SK-N-SH (cell line): ENCODE results near the gene RNF212. TPM values are rescaled to one million over a fixed set of nuclear protein-coding genes. Genes with fewer than 3 reads are reported as not detected.

Experiments
- CTCF ChIA-PET: fragments of 300-600, 350-600 bp; formaldehyde crosslinking; extraction: SDS; loops from one replicate; lab custom pipeline; 2021; lab: Yijun Ruan, JAX
- POLR2A ChIA-PET: fragments of 350-600 bp; sonication (Branson Sonifier 250); formaldehyde crosslinking; extraction: SDS; loops from one replicate; lab custom pipeline; 2020; ENCODE audit warnings: antibody characterized with exemption, inconsistent platforms; lab: Yijun Ruan, JAX
- DNase-seq: peaks from one replicate; pipeline ENCODE4 v3.0.0; 2012
- H2AFZ ChIP-seq: fragments of 200-600 bp; sonication (generic); 2 replicates; pipeline ENCODE4 v1.8.1; 2016; ENCODE audit warnings: antibody characterized with exemption, mild to moderate bottlenecking, low read depth
- H3F3A ChIP-seq: fragments of 200-600 bp; sonication (generic); replicated peaks from 2 replicates; pipeline ENCODE3; 2016; ENCODE audit warnings: antibody characterized with exemption, mild to moderate bottlenecking; ENCODE audit not compliant: insufficient read depth
- H3K27ac ChIP-seq, 2 experiments: fragments of 200-500 bp in 1 of 2; fragments of 200-600 bp in 1 of 2; sonication (Bioruptor generic) in 1 of 2; sonication (generic), shearing (Covaris generic) in 1 of 2; 2 replicates each; pipeline versions ENCODE4 v1.5.1 to v1.6.1; 2014 to 2016; ENCODE audit warnings: low read depth in 2 of 2, inconsistent platforms in 1 of 2, low read length in 1 of 2, mild to moderate bottlenecking in 1 of 2, mixed read lengths in 1 of 2
- H3K27me3 ChIP-seq: fragments of 200-600 bp; sonication (generic), shearing (Covaris generic); 2 replicates; pipeline ENCODE4 v1.6.1; 2016; ENCODE audit warnings: mixed run types; ENCODE audit not compliant: insufficient read depth
- H3K36me3 ChIP-seq, 2 experiments: fragments of 200-500 bp in 1 of 2; fragments of 200-600 bp in 1 of 2; sonication (Bioruptor generic) in 1 of 2; sonication (generic) in 1 of 2; replicated peaks in 1 of 2; 2 replicates each; pipeline versions ENCODE3 to v1.5.1; 2014 to 2016; ENCODE audit warnings: low read length in 1 of 2, mild to moderate bottlenecking in 1 of 2; ENCODE audit not compliant: insufficient read depth in 2 of 2, control insufficient read depth in 1 of 2
- H3K4me1 ChIP-seq, 2 experiments: fragments of 200-500 bp in 1 of 2; fragments of 200-600 bp in 1 of 2; sonication (Bioruptor generic) in 1 of 2; sonication (generic), shearing (Covaris generic) in 1 of 2; 2 replicates each; pipeline versions ENCODE4 v1.5.1 to v1.6.1; 2014 to 2016; ENCODE audit warnings: low read depth in 1 of 2, low read length in 1 of 2, mixed run types in 1 of 2; ENCODE audit not compliant: insufficient read depth in 2 of 2, control insufficient read depth in 1 of 2
- H3K4me2 ChIP-seq: fragments of 200-600 bp; sonication (generic), shearing (Covaris generic); 2 replicates; pipeline ENCODE4 v1.6.1; 2017; ENCODE audit warnings: mixed run types
- H3K4me3 ChIP-seq, 2 experiments: fragments of 200-500 bp in 1 of 2; fragments of 200-600 bp in 1 of 2; sonication (Bioruptor generic) in 1 of 2; sonication (generic), shearing (Covaris generic) in 1 of 2; 2 replicates each; pipeline versions ENCODE4 v1.5.1 to v1.8.1; 2014 to 2016; ENCODE audit warnings: low read depth in 2 of 2, inconsistent platforms in 1 of 2, low read length in 1 of 2, mild to moderate bottlenecking in 1 of 2, mixed read lengths in 1 of 2, moderate library complexity in 1 of 2
- H3K79me2 ChIP-seq: fragments of 200-600 bp; sonication (generic); 2 replicates; pipeline ENCODE4 v1.8.1; 2017; ENCODE audit warnings: mild to moderate bottlenecking; ENCODE audit not compliant: insufficient read depth
- H3K9ac ChIP-seq: fragments of 200-600 bp; sonication (generic); 2 replicates; pipeline ENCODE4 v1.6.1; 2017; ENCODE audit warnings: mixed run types
- H3K9me2 ChIP-seq: fragments of 200-600 bp; sonication (generic); 2 replicates; pipeline ENCODE4 v1.6.1; 2017; ENCODE audit warnings: mixed run types
- H3K9me3 ChIP-seq: fragments of 200-600 bp; sonication (generic); 2 replicates; pipeline ENCODE4 v1.6.1; 2017; ENCODE audit warnings: mixed run types, mild to moderate bottlenecking, moderate library complexity
- H4K20me1 ChIP-seq: fragments of 200-600 bp; sonication (generic); 2 replicates; pipeline ENCODE4 v1.6.1; 2017; ENCODE audit warnings: mild to moderate bottlenecking, mixed run types; ENCODE audit not compliant: insufficient read depth
- CHD2 ChIP-seq: fragments of 150-350 bp; IDR thresholded peaks from 2 replicates; pipeline ENCODE4 v1.6.1; 2018; ENCODE audit warnings: low read length; ENCODE audit not compliant: partially characterized antibody
- ELF1 ChIP-seq: IDR thresholded peaks from 2 replicates; pipeline ENCODE4 v1.4.0; 2012
- FOXJ3 ChIP-seq: sonication (generic); formaldehyde crosslinking; IDR thresholded peaks from 2 replicates; pipeline ENCODE4 v1.5.1; 2020; ENCODE audit warnings: mild to moderate bottlenecking, missing genetic modification reagents
- FOXM1 ChIP-seq: IDR thresholded peaks from 2 replicates; pipeline ENCODE4 v1.4.0; 2012; ENCODE audit warnings: low read depth, mild to moderate bottlenecking
- GATA2 ChIP-seq: sonication (generic); formaldehyde crosslinking; IDR thresholded peaks from 2 replicates; pipeline ENCODE4 v1.5.0; 2020; ENCODE audit warnings: mild to moderate bottlenecking, missing genetic modification reagents
- MAX ChIP-seq: IDR thresholded peaks from 2 replicates; pipeline ENCODE4 v1.4.0; 2012; ENCODE audit warnings: low read depth
- MEF2A ChIP-seq: IDR thresholded peaks from 2 replicates; pipeline ENCODE4 v1.4.0; 2012; ENCODE audit warnings: low read depth, borderline replicate concordance
- MXI1 ChIP-seq: IDR thresholded peaks from 2 replicates; pipeline ENCODE4 v1.6.1; 2012; ENCODE audit warnings: mild to moderate bottlenecking, low read depth, low read length, improper control_type of control experiment
- NFIC ChIP-seq: IDR thresholded peaks from 2 replicates; pipeline ENCODE4 v1.4.0; 2012; ENCODE audit warnings: borderline replicate concordance
- PBX3 ChIP-seq: IDR thresholded peaks from 2 replicates; pipeline ENCODE4; 2012
- POLR2AphosphoS5 ChIP-seq: IDR thresholded peaks from 2 replicates; pipeline ENCODE4 v1.6.1; 2012; ENCODE audit warnings: low read depth, low read length
- RAD21 ChIP-seq: IDR thresholded peaks from 2 replicates; pipeline ENCODE4 v1.6.1; 2012; ENCODE audit warnings: mild to moderate bottlenecking, low read length
- REST ChIP-seq: IDR thresholded peaks from 2 replicates; pipeline ENCODE4 v1.6.1; 2012; ENCODE audit warnings: mild to moderate bottlenecking, low read depth, low read length, moderate library complexity
- RFX5 ChIP-seq: IDR thresholded peaks from 2 replicates; pipeline ENCODE4 v1.6.1; 2012; ENCODE audit warnings: mild to moderate bottlenecking, improper control_type of control experiment, low read length
- TCF12 ChIP-seq: IDR thresholded peaks from 2 replicates; pipeline ENCODE4 v1.4.0; 2012
- TEAD4 ChIP-seq: IDR thresholded peaks from 2 replicates; pipeline ENCODE4 v1.4.0; 2012; ENCODE audit warnings: mild to moderate bottlenecking, borderline replicate concordance; ENCODE audit not compliant: insufficient read depth
- YY1 ChIP-seq: IDR thresholded peaks from 2 replicates; pipeline ENCODE4 v1.4.0; 2012; ENCODE audit warnings: low read depth, mild to moderate bottlenecking
- WGBS: methylation state at CpG from one replicate; pipeline ENCODE4 v1.1.6; 2017; ENCODE audit warnings: low lambda C conversion rate; 5-methylcytosine and 5-hydroxymethylcytosine counted together
- polyA plus RNA-seq, 3 experiments: library from polyadenylated mRNA; depleted of rRNA; stranded (reverse); fragments of >200 nt; gene quantifications; 2 replicates each; pipeline ENCODE4 v1.2.3, GENCODE V29; 2012

Gene RNF212
- polyA plus RNA-seq, 1 of the 3 experiments (the other 2 are of a cell fraction), result 7.0 TPM

- H3K9ac ChIP-seq, result no peak overlapping the region
These were observed 38.2 kb upstream of the RNF212 start for GRCh38 chr4:1151541-1151940.

More at GRCh38 chr4:1151541-1151940, 38.2 kb upstream of the RNF212 start:
- no peak overlapping the region for H2AFZ ChIP-seq
- TF ChIP-seq MEF2A (no peak), RFX5 (no peak), MXI1 (no peak), MAX (no peak), PBX3 (no peak), NFIC (no peak), CHD2 (no peak), POLR2AphosphoS5 (no peak), YY1 (no peak), TCF12 (no peak), TEAD4 (no peak), FOXM1 (no peak), FOXJ3 (CRISPR knock-in tag) (no peak), ELF1 (no peak), RAD21 (no peak), REST (no peak), GATA2 (CRISPR knock-in tag) (no peak)
- 83% methylated on average over 2 of the region's 6 CpGs for WGBS
- H3K9me2 ChIP-seq, result no peaks in the 10 kb centered on the region
- H3K4me2 ChIP-seq, result no peak overlapping the region
- H3K36me3 ChIP-seq, result no peaks in the 10 kb centered on the region
- H4K20me1 ChIP-seq, result no peaks in the 10 kb centered on the region
- POLR2A ChIA-PET, result no interaction called here
- no peak for DNase-seq
- CTCF ChIA-PET, result interaction anchor here (0.6 to 2.7 kb wide), 4 partner anchors 16 to 114 kb away, joined by 3 to 13 read pairs (median 6); no protein-coding TSS in a partner anchor
- H3K27me3 ChIP-seq, result peaks cover 5% of the 10 kb centered on the region; the same call in 1 of the 2 replicates
- H3F3A ChIP-seq, result no peaks in the 10 kb centered on the region
- no peaks in the 10 kb centered on the region; a peak in 1 of 4 replicates for H3K4me1 ChIP-seq
- no peaks in the 10 kb centered on the region for H3K79me2 ChIP-seq
- H3K4me3 ChIP-seq, result no peak overlapping the region
- H3K27ac ChIP-seq, result no peak overlapping the region
- no peaks in the 10 kb centered on the region for H3K9me3 ChIP-seq
